HG03039 (cell line): ENCODE data around the gene THADA.
"Not testable (repeated sequence)": the region's sequence is repeated elsewhere in the genome, so short reads cannot be mapped to it uniquely, and the experiment has no call there.

Experiments used
- ATAC-seq: cut with Tn5 transposase; IDR thresholded peaks from one replicate; pipeline ENCODE4 v1.9.1; 2021; ENCODE audit warnings: mild to moderate bottlenecking, moderate library complexity; ENCODE audit not compliant: unreplicated experiment

The THADA gene

DNA sequence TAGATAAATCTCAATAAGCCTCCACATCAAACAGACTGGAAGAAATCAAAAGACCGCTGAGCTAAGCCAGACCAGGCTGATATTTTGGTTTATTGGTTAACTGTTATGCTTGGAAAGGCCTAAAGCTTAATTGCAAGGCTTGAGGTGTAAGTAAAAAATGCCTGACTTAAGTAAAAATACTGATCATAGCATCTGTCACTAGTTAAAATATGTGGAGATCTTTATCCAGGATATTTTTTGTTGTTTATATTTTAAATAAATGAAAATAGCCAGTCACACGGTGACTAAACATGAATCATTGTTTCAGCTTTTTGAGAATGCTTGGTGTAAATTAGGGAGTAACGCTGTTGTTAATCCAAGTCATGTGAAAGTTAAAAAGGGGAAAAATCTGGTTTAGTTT, 127.9 kb downstream of the THADA start:
- no peak for ATAC-seq

DNA sequence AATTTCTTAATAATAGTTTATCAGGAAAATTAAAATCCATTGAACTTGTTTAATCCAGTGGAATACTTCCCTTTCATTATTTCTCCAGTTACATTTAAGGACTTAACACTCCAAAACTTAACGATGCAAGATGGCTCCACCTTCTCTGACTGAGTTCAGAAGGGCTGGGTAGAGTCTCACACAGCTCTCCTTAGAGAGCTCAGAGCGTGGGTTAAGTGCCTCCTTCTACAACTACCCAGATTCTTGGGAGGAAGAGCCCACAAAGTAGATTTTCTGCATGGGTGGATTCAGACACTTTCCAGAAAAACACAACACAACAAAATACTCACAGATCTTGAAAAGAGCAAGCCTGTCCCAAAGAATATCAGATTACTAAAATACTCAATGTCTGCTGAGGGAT, 130.6 kb downstream of the THADA start:
- ATAC-seq: no peak

DNA sequence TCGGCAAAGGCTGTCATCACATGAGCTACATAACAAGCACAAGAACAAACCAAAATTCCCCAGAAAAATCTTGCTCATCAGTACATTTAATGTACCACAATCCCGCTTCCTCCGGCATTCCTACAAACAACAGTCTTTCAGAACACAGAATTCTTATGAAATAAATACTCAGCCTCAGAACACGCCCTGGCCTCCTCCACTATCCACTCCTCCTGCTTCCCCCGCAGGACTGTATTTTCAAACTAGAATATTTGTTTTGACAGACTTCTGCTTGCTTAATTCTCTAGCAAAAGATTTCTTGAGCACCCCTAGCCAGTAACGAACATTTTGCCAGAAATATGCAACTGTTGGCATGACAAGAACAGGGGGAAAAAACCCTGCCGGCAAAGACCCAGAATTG, 131.2 kb downstream of the THADA start:
- ATAC-seq: no peak

GRCh38 chr2:43462866-43463641, 132.8 kb downstream of the THADA start:
- no peak for ATAC-seq

- peak; percentile 58 for ATAC-seq
Measured at GRCh38 chr2:43461453-43462073, 134.3 kb downstream of the THADA start.

DNA sequence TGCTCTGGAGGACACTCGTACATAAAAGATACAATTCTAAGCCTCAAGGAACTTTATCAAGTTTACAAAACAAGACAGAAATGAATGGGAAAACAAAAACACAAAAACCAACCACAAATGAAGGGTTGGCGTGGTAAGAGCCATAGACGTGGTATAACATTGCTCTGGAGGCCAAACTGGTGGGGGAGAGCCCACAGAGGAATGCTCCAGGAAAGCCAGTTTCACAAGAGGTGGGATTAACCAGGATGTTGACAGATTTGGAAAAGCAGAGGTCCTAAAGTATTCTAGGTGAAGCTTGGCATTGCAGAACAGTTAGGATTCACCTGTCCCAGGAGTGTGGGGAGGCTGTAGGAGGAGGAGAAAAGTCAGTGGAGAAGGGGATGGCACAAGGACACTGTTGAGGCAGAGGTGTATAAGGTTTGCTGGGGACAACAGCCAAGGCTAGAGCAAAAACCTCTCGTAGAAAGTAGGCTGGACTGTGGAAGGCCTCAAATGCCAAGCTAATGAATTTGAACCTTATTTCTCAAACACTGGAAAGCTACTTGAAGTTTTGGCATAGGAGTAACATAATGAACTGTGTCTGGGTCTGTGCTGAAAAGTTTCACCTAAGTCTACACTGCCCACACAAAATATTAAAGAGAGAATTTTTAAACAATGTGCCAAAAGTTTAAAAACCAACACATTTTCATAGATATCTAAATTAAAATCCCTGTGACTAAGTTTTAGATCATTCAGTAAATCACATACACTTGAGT, 135.1 kb downstream of the THADA start:
- no peak for ATAC-seq

DNA sequence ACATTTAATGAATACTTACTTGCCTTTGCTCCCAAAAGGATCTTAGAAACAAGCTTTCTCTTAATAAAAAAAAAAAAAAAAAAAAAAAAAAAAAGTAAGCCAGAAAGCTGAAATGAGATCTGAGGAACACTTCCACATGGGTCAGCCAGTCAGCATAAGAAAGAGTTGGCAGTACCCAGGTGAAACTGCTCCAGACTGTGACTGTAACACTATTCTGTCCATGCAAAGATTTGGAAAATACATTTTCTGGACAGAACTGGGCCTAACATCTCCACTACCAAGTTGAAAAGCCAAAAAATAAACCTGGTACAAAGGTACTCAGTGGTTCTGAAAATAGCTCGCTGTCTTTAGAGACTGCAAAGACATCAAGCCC, 135.7 kb downstream of the THADA start:
- no peak for ATAC-seq

DNA sequence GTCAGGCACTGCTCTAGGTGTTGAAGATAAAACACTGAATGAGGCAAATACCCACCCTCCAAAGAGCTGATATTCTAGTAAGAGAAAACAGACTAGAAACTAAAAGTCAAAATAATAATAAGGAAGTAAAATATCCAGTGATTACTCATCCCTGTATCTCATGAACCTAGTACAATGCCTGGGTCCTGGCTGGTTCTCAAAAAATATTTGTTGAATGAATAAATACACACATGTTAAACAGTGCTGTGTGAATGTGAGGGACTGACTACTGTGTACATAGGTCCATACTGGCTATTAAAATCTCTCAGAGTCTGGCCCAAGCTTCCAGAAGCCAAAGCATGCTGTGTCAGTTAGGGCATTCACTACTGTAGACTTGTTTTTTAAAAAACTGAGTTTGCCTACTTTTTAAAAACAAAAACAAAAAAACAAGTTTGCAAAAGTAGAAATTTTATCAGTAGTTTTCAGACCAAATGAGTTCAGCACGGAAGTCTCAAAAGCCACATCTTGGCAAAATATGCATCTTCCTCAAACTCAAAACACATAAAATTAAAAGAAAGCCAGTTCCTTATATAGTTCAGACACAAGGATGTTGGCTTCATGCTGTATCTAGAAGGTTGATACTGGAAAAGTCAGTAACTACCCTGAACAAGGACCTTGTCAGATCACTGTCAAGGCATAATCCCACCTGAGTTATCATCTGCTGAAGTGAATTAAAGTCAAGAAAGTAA, 136.2 kb downstream of the THADA start:
- ATAC-seq: no peak

- ATAC-seq: no peak
Measured at GRCh38 chr2:43458014-43458628, 137.7 kb downstream of the THADA start.

DNA sequence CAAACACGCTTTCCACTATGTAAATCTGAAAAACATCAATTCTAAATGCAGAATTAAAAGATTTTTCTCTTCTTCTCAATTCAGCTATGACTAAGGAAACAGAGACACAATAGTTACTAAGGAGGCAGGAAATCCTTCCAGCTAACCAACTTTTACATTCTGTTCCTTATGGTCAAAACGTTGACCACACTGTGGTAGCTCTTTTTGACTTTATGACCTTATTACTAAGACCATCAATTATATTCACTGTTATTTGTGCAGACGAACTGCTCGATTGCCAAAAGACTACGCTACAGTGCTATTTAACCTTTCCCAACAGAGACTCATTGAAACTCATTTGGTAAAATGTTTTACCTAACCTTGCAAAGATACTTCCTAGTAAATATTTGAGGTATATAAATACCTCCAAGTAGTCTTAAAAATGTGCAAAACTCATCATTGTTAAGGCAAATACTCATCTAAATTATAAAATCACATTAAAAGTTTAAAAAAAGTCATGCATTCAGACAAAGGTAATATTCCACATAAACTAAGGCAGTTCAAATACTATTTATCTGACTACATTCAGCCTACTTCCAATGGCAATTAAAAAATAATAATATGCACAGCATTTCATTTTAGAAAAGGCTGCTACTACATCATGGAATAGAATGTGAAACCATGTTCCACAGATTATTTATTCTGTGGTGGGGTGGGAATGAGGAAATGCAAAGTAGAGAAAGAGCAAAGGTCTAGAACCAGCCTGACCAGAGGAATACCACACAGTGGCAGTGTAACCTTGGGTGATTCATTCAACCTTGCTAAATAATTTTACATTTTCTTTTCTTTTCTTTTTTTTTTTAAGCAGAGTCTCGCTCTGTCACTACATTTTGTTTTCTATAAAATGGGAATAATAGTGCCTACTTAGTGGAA, 139.9 kb downstream of the THADA start:
- no peak for ATAC-seq

DNA sequence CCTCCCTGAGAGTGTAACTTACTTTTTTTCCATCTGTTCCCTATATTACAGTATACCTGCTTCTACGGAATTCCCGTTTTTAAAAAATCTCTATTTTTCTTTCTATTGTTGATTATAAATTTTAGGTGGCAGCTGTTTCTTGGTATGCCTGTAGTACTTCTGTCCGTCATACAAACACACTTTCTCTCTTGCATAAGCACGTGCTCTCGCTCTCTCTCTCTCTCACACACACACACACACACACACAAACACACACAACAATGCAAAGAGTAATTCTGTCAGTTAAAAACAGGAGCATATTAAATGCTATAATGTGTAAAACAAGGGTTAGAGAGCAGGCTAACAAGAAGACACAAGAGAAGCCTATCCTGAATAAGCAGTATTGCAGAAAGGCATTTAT, 140.5 kb downstream of the THADA start:
- no peak for ATAC-seq

DNA sequence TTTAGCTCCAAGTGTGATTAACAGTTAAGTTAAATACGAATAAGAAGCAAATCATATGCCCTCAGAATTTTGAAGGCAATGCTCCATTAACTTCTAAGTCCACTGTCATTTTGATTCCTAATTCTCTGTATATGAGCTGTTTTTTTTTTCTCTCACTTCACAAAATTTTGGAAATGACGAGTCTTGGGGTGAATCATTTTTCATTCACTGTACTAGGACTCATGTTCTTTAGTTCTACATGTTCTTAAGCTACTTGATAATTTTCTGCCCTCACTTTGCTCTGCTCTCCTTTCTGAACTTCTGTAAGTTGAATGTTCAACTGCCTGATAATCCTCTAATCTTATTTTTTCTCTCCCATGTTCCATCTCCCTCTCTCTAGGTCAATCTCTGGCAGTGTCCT, 141.0 kb downstream of the THADA start:
- no peak for ATAC-seq

GRCh38 chr2:43453179-43454170, 142.4 kb downstream of the THADA start:
- ATAC-seq: no peak

GRCh38 chr2:43452318-43452731, 143.5 kb downstream of the THADA start:
- no peak for ATAC-seq

- ATAC-seq: no peak
Measured at GRCh38 chr2:43450617-43451016, 145.2 kb downstream of the THADA start.

DNA sequence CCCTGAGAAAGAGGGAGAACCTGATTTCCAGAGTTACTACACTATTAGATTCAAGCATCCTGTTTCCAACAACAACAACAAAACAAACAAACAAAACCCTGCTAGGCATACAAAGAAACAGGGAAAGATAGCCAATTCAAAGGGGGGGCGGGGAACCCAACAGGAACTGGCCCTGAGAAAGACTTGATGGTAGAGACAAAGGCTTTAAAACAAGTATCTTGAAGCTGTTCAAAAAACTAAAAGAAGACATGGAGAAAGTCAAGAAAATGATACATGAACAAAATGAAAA, 147.1 kb downstream of the THADA start:
- ATAC-seq: no peak

GRCh38 chr2:43448011-43448821, 147.6 kb downstream of the THADA start:
- no peak for ATAC-seq

GRCh38 chr2:43446755-43447154, 149.1 kb downstream of the THADA start:
- not testable (repeated sequence) for ATAC-seq
